HepG2 (cell line): ENCODE measurements around the gene PFDN2. TPM values are rescaled to one million over a fixed set of nuclear protein-coding genes. Genes with fewer than 3 reads are reported as not detected.

ENCODE experiments used
- ATAC-seq: fragments of 200-7000 bp; cut with Tn5 transposase; 3 replicates; pipeline ENCODE4 v1.9.1; 2020; ENCODE audit warnings: mild to moderate bottlenecking, moderate library complexity
- BruUV-seq: library from RNA; stranded (reverse); fragments of 400-500 nt; replicated peaks from 2 replicates; lab custom pipeline; 2021; lab: Mats Ljungman, UMichigan
- CTCF ChIA-PET: fragments of 300-600 bp; formaldehyde crosslinking; extraction: SDS; loops from one replicate; lab custom pipeline; 2021; ENCODE audit warnings: low total read pairs, inconsistent platforms, low intra/inter-chr PET ratio; lab: Yijun Ruan, JAX
- POLR2A ChIA-PET: fragments of 350-600 bp; sonication (Branson Sonifier 250); formaldehyde crosslinking; loops from one replicate; lab custom pipeline; 2020; ENCODE audit warnings: antibody characterized with exemption, inconsistent platforms; lab: Yijun Ruan, JAX
- DNase-seq: peaks from one replicate; pipeline ENCODE4 v3.0.0-alpha.2; 2015; ENCODE audit warnings: low spot score
- FAIRE-seq: peaks from 3 replicates; lab custom pipeline; 2011; peaks lifted over from hg19 to GRCh38; lab: Jason Lieb, UNC
- H2AFZ ChIP-seq: one replicate; pipeline ENCODE4 v1.6.1; 2011; ENCODE audit warnings: low read length, inconsistent platforms
- H3K27ac ChIP-seq: fragments of 300-600 bp; 3 replicates; pipeline ENCODE4 v1.8.0; 2011; ENCODE audit warnings: mixed run types, mild to moderate bottlenecking, mixed read lengths, low read length, inconsistent platforms; ENCODE audit not compliant: insufficient read depth; ENCODE audit errors: extremely low read length
- H3K27me3 ChIP-seq, 2 experiments: fragments of 200-600 bp in 1 of 2; 2 replicates in 1 of 2; 3 replicates in 1 of 2; pipeline versions ENCODE4 v1.6.0 to v1.8.0; 2011; ENCODE audit warnings: low read length in 2 of 2, mild to moderate bottlenecking in 2 of 2, moderate library complexity in 2 of 2, inconsistent platforms in 1 of 2; ENCODE audit not compliant: insufficient read depth in 2 of 2, control insufficient read depth in 1 of 2
- H3K36me3 ChIP-seq, 2 experiments: fragments of 200-600 bp in 1 of 2; replicated peaks in 1 of 2; 2 replicates in 1 of 2; 3 replicates in 1 of 2; pipeline versions ENCODE4 v1.5.1 to v1.8.0; 2011; ENCODE audit warnings: low read length in 2 of 2, inconsistent platforms in 1 of 2; ENCODE audit not compliant: insufficient read depth in 2 of 2, control insufficient read depth in 1 of 2
- H3K4me1 ChIP-seq: 2 replicates; pipeline ENCODE4 v1.5.1; 2012; ENCODE audit warnings: low read length, inconsistent platforms; ENCODE audit not compliant: insufficient read depth
- H3K4me2 ChIP-seq: 2 replicates; pipeline ENCODE4 v1.6.0; 2011; ENCODE audit warnings: low read depth, low read length, inconsistent platforms
- H3K4me3 ChIP-seq, 3 experiments: fragments of 200-600 bp in 1 of 3; sonication (generic), shearing (Covaris generic) in 1 of 3; replicated peaks in 1 of 3; 2 replicates each; pipeline ENCODE4 v1.5.1; 2011 to 2016; ENCODE audit warnings: low read length in 3 of 3, inconsistent platforms in 2 of 3, low read depth in 2 of 3, mild to moderate bottlenecking in 2 of 3, control low read depth in 1 of 3, mixed read lengths in 1 of 3; ENCODE audit not compliant: insufficient read depth in 1 of 3
- H3K79me2 ChIP-seq: one replicate; pipeline ENCODE4 v1.6.1; 2011; ENCODE audit warnings: low read length, inconsistent platforms; ENCODE audit not compliant: insufficient read depth
- H3K9ac ChIP-seq: 2 replicates; pipeline ENCODE4 v1.6.0; 2011; ENCODE audit warnings: mild to moderate bottlenecking, low read depth, low read length, inconsistent platforms; ENCODE audit not compliant: insufficient read depth
- H3K9me3 ChIP-seq: 2 replicates; pipeline ENCODE4 v1.5.1; 2012; ENCODE audit warnings: mild to moderate bottlenecking, low read length
- H4K20me1 ChIP-seq: 2 replicates; pipeline ENCODE4 v1.6.0; 2011; ENCODE audit warnings: inconsistent platforms, mild to moderate bottlenecking, low read length, moderate library complexity; ENCODE audit not compliant: insufficient read depth
- JDP2 ChIP-seq: sonication (generic); formaldehyde crosslinking; IDR thresholded peaks from 2 replicates; pipeline ENCODE4 v1.8.1; 2022; ENCODE audit warnings: missing genetic modification reagents, borderline replicate concordance
- KMT2B ChIP-seq: IDR thresholded peaks from 2 replicates; pipeline ENCODE4 v1.6.1; 2016; ENCODE audit warnings: missing genetic modification reagents, missing compliant biosample characterization
- MXD4 ChIP-seq: IDR thresholded peaks from 2 replicates; pipeline ENCODE4 v1.6.1; 2016; ENCODE audit warnings: mild to moderate bottlenecking, missing biosample characterization, missing genetic modification reagents
- WGBS: methylation state at CpG from one replicate; pipeline ENCODE4 v1.1.6; 2017; ENCODE audit warnings: low lambda C conversion rate; 5-methylcytosine and 5-hydroxymethylcytosine counted together
- in situ Hi-C: cut with HindIII; loops from 2 replicates; pipeline ENCODE4 v1.10.0; 2017; ENCODE audit warnings: low pct_unique_long_range_greater_than_20kb; ENCODE audit not compliant: extremely low pct_ligation_motif_present
- intact Hi-C: fragments of 100-400 bp; cut with micrococcal nuclease; formaldehyde crosslinking; loops from one replicate; pipeline ENCODE4 v1.10.0; 2022; ENCODE audit not compliant: unreplicated experiment
- polyA plus RNA-seq, 8 experiments: library from polyadenylated mRNA; depleted of rRNA in 3 of 8; stranded (reverse) in 7 of 8; unstranded in 1 of 8; fragments of >200 nt; fragmentation: Illumina TruSeq in 4 of 8; extraction: Trizol in 4 of 8; gene quantifications; 2 replicates each; pipeline versions ENCODE4 v1.2.1 to v1.2.3, GENCODE V29; 2011 to 2016; ENCODE audit warnings: low read depth in 4 of 8, missing spikeins in 1 of 8, mixed read lengths in 1 of 8; ENCODE audit not compliant: insufficient read depth in 1 of 8
- total RNA-seq, 5 experiments: library from RNA; depleted of rRNA; stranded (reverse); fragments of >200 nt; fragmentation: Illumina TruSeq; extraction: Trizol; gene quantifications; 2 replicates each; pipeline ENCODE4 v1.2.3, GENCODE V29; 2016; ENCODE audit warnings: low read depth in 1 of 5
- TF ChIP-seq, protein P1 (sequence below): sonication (generic); formaldehyde crosslinking; IDR thresholded peaks from 2 replicates; pipeline ENCODE4 v1.8.0; 2022; ENCODE audit warnings: low read depth, missing genetic modification reagents
- TF ChIP-seq, protein P2 (sequence below): sonication (generic); formaldehyde crosslinking; IDR thresholded peaks from 2 replicates; pipeline ENCODE4 v1.4.0; 2020; ENCODE audit warnings: mild to moderate bottlenecking, missing genetic modification reagents, borderline replicate concordance
- TF ChIP-seq, protein P3 (sequence below): sonication (generic); formaldehyde crosslinking; IDR thresholded peaks from 2 replicates; pipeline ENCODE4 v1.4.0; 2020; ENCODE audit warnings: missing genetic modification reagents, borderline replicate concordance

Gene PFDN2
- total and polyA plus RNA-seq, 2 of the 13 experiments (the other 11 are each of a cell fraction or from before 2014, with no cell fraction given), result 62.6 to 63.6 TPM

DNA sequence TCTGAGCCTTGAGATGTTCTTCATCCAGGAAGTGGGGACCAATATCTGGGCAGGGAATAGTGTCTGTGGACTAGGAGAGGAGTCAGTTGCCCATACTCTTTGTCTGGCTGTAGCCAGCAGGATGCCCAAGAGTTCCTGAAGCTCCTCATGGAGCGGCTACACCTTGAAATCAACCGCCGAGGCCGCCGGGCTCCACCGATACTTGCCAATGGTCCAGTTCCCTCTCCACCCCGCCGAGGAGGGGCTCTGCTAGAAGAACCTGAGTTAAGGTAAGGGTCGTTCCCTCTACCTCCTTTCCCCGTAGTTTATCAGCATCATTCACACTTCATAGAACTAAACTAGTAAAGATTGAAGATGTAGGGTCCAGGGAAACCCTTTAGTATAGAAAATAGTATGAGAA is 45.0 kb upstream of the PFDN2 start:
- ATAC-seq (no peak), FAIRE-seq (no peak), DNase-seq (no peak)
- H3K4me3 ChIP-seq, result no peak overlapping the region
- no peaks in the 10 kb centered on the region for H3K9me3 ChIP-seq
- WGBS, result 99% methylated on average over 9 of the region's 10 CpGs
- ChIA-PET CTCF (no interaction called here), POLR2A (no interaction called here)
- no peaks in the 10 kb centered on the region for H4K20me1 ChIP-seq
- no peak overlapping the region for H3K9ac ChIP-seq
- intact Hi-C loops (no loop called here), in situ Hi-C loops (no loop called here)
- H2AFZ ChIP-seq, result no peak overlapping the region
- no TSS peak for BruUV-seq
- H3K36me3 ChIP-seq, result peaks cover 11 to 41% of the 10 kb centered on the region in 2 experiments; a peak in 4 of 5 replicates
- peaks cover 45% of the 10 kb centered on the region for H3K4me1 ChIP-seq
- H3K27me3 ChIP-seq, result no peaks in the 10 kb centered on the region; a peak in 1 of 5 replicates
- H3K4me2 ChIP-seq, result no peak overlapping the region
- TF ChIP-seq, protein P1, sequence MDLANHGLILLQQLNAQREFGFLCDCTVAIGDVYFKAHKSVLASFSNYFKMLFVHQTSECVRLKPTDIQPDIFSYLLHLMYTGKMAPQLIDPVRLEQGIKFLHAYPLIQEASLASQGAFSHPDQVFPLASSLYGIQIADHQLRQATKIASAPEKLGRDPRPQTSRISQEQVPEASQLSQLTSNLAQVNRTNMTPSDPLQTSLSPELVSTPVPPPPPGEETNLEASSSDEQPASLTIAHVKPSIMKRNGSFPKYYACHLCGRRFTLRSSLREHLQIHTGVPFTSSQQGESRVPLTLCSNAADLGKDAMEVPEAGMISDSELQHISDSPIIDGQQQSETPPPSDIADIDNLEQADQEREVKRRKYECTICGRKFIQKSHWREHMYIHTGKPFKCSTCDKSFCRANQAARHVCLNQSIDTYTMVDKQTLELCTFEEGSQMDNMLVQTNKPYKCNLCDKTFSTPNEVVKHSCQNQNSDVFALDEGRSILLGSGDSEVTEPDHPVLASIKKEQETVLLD (CRISPR knock-in tag), result no peak
- no peak for TF ChIP-seq MXD4 (CRISPR knock-in tag)
- TF ChIP-seq, protein P2, sequence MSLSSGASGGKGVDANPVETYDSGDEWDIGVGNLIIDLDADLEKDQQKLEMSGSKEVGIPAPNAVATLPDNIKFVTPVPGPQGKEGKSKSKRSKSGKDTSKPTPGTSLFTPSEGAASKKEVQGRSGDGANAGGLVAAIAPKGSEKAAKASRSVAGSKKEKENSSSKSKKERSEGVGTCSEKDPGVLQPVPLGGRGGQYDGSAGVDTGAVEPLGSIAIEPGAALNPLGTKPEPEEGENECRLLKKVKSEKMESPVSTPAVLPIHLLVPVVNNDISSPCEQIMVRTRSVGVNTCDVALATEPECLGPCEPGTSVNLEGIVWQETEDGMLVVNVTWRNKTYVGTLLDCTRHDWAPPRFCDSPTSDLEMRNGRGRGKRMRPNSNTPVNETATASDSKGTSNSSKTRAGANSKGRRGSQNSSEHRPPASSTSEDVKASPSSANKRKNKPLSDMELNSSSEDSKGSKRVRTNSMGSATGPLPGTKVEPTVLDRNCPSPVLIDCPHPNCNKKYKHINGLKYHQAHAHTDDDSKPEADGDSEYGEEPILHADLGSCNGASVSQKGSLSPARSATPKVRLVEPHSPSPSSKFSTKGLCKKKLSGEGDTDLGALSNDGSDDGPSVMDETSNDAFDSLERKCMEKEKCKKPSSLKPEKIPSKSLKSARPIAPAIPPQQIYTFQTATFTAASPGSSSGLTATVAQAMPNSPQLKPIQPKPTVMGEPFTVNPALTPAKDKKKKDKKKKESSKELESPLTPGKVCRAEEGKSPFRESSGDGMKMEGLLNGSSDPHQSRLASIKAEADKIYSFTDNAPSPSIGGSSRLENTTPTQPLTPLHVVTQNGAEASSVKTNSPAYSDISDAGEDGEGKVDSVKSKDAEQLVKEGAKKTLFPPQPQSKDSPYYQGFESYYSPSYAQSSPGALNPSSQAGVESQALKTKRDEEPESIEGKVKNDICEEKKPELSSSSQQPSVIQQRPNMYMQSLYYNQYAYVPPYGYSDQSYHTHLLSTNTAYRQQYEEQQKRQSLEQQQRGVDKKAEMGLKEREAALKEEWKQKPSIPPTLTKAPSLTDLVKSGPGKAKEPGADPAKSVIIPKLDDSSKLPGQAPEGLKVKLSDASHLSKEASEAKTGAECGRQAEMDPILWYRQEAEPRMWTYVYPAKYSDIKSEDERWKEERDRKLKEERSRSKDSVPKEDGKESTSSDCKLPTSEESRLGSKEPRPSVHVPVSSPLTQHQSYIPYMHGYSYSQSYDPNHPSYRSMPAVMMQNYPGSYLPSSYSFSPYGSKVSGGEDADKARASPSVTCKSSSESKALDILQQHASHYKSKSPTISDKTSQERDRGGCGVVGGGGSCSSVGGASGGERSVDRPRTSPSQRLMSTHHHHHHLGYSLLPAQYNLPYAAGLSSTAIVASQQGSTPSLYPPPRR (CRISPR knock-in tag), result no peak
- TF ChIP-seq, protein P3, sequence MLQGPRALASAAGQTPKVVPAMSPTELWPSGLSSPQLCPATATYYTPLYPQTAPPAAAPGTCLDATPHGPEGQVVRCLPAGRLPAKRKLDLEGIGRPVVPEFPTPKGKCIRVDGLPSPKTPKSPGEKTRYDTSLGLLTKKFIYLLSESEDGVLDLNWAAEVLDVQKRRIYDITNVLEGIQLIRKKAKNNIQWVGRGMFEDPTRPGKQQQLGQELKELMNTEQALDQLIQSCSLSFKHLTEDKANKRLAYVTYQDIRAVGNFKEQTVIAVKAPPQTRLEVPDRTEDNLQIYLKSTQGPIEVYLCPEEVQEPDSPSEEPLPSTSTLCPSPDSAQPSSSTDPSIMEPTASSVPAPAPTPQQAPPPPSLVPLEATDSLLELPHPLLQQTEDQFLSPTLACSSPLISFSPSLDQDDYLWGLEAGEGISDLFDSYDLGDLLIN (CRISPR knock-in tag), result no peak
- TF ChIP-seq JDP2 (CRISPR knock-in tag), result no peak
- TF ChIP-seq KMT2B, result no peak
- peaks cover 10% of the 10 kb centered on the region for H3K79me2 ChIP-seq
- no peak overlapping the region for H3K27ac ChIP-seq
